NT2/D1 (cell line): Measurements from ENCODE around the gene GRIK2.

Source experiments
- DNase-seq: peaks from one replicate; pipeline ENCODE4 v3.0.0-alpha.2; 2011; ENCODE audit warnings: low read depth, low spot score
- H3K27me3 ChIP-seq: 2 replicates; pipeline ENCODE4 v1.6.0; 2011; ENCODE audit warnings: mild to moderate bottlenecking; ENCODE audit not compliant: insufficient read length, insufficient read depth
- H3K36me3 ChIP-seq: 2 replicates; pipeline ENCODE4 v1.6.1; 2011; ENCODE audit warnings: mild to moderate bottlenecking, low read length, mixed read lengths; ENCODE audit not compliant: insufficient read depth, insufficient read length
- H3K4me1 ChIP-seq: 2 replicates; pipeline ENCODE4 v1.5.1; 2011; ENCODE audit not compliant: insufficient read depth, insufficient read length
- H3K4me3 ChIP-seq: 2 replicates; pipeline ENCODE4 v1.5.1; 2011; ENCODE audit warnings: low read depth; ENCODE audit not compliant: insufficient read length
- H3K9ac ChIP-seq: 2 replicates; pipeline ENCODE4 v1.6.0; 2011; ENCODE audit warnings: low read depth; ENCODE audit not compliant: insufficient read length
- H3K9me3 ChIP-seq: 2 replicates; pipeline ENCODE4 v1.5.1; 2011; ENCODE audit warnings: mild to moderate bottlenecking, low read length; ENCODE audit not compliant: insufficient read depth
- SUZ12 ChIP-seq: IDR thresholded peaks from 2 replicates; pipeline ENCODE4 v1.6.1; 2011; ENCODE audit not compliant: insufficient read length, insufficient read depth; ENCODE audit errors: extremely low read depth
- YY1 ChIP-seq: IDR thresholded peaks from 2 replicates; pipeline ENCODE4 v1.6.1; 2011; ENCODE audit not compliant: insufficient read length, insufficient read depth
- ZNF274 ChIP-seq: IDR thresholded peaks from 2 replicates; pipeline ENCODE4 v1.6.1; 2011; ENCODE audit warnings: mild to moderate bottlenecking, low read depth, low read length

Gene GRIK2

GRCh38 chr6:101912311-101912710 lies 518.8 kb downstream of the GRIK2 start:
- no peak for DNase-seq
- TF ChIP-seq ZNF274 (no peak), YY1 (no peak), SUZ12 (no peak)
- no peaks in the 10 kb centered on the region for H3K9me3 ChIP-seq
- H3K36me3 ChIP-seq, result no peaks in the 10 kb centered on the region
- no peaks in the 10 kb centered on the region for H3K27me3 ChIP-seq
- no peak overlapping the region for H3K4me3 ChIP-seq
- H3K9ac ChIP-seq, result no peak overlapping the region
- H3K4me1 ChIP-seq, result no peaks in the 10 kb centered on the region

GRCh38 chr6:101918471-101918870 lies 525.0 kb downstream of the GRIK2 start:
- no peaks in the 10 kb centered on the region for H3K36me3 ChIP-seq
- H3K4me3 ChIP-seq, result no peak overlapping the region
- no peaks in the 10 kb centered on the region for H3K4me1 ChIP-seq
- no peaks in the 10 kb centered on the region for H3K9me3 ChIP-seq
- no peak for TF ChIP-seq SUZ12
- TF ChIP-seq ZNF274, result no peak
- TF ChIP-seq YY1, result no peak
- no peak overlapping the region for H3K9ac ChIP-seq
- H3K27me3 ChIP-seq, result no peaks in the 10 kb centered on the region
- no peak for DNase-seq

GRCh38 chr6:101921829-101922450 lies 528.4 kb downstream of the GRIK2 start:
- no peak for TF ChIP-seq YY1
- TF ChIP-seq SUZ12, result no peak
- TF ChIP-seq ZNF274, result no peak
- no peaks in the 10 kb centered on the region for H3K9me3 ChIP-seq
- H3K27me3 ChIP-seq, result no peaks in the 10 kb centered on the region
- no peaks in the 10 kb centered on the region for H3K4me1 ChIP-seq
- no peak overlapping the region for H3K9ac ChIP-seq
- no peak overlapping the region for H3K4me3 ChIP-seq
- no peaks in the 10 kb centered on the region for H3K36me3 ChIP-seq
- DNase-seq, result no peak

- Histone ChIP-seq H3K9ac (no peak overlapping the region), H3K4me3 (no peak overlapping the region), H3K36me3 (no peaks in the 10 kb centered on the region), H3K9me3 (no peaks in the 10 kb centered on the region), H3K4me1 (no peaks in the 10 kb centered on the region), H3K27me3 (no peaks in the 10 kb centered on the region)
- TF ChIP-seq ZNF274 (no peak), SUZ12 (no peak)
- no peak for DNase-seq
Measured at GRCh38 chr6:101926149-101926925, 532.8 kb downstream of the GRIK2 start.

GRCh38 chr6:101931766-101932165 lies 538.3 kb downstream of the GRIK2 start:
- no peak for TF ChIP-seq SUZ12
- no peak for TF ChIP-seq YY1
- no peak for TF ChIP-seq ZNF274
- Histone ChIP-seq H3K9ac (no peak overlapping the region), H3K36me3 (no peaks in the 10 kb centered on the region), H3K9me3 (no peaks in the 10 kb centered on the region), H3K4me3 (no peak overlapping the region), H3K4me1 (no peaks in the 10 kb centered on the region), H3K27me3 (no peaks in the 10 kb centered on the region)
- no peak for DNase-seq

- H3K27me3 ChIP-seq, result no peaks in the 10 kb centered on the region
- no peaks in the 10 kb centered on the region for H3K9me3 ChIP-seq
- DNase-seq, result no peak
- H3K36me3 ChIP-seq, result no peaks in the 10 kb centered on the region
- no peaks in the 10 kb centered on the region for H3K4me1 ChIP-seq
- no peak for TF ChIP-seq SUZ12
- no peak for TF ChIP-seq ZNF274
- no peak for TF ChIP-seq YY1
- H3K4me3 ChIP-seq, result no peak overlapping the region
- no peak overlapping the region for H3K9ac ChIP-seq
Measured at GRCh38 chr6:101932704-101933103, 539.2 kb downstream of the GRIK2 start.

GRCh38 chr6:101935732-101936131 lies 542.2 kb downstream of the GRIK2 start:
- no peak for TF ChIP-seq SUZ12
- no peak for TF ChIP-seq ZNF274
- TF ChIP-seq YY1, result no peak
- no peak for DNase-seq
- H3K27me3 ChIP-seq, result no peaks in the 10 kb centered on the region
- H3K9ac ChIP-seq, result no peak overlapping the region
- H3K36me3 ChIP-seq, result no peaks in the 10 kb centered on the region
- no peak overlapping the region for H3K4me3 ChIP-seq
- no peaks in the 10 kb centered on the region for H3K4me1 ChIP-seq
- no peaks in the 10 kb centered on the region for H3K9me3 ChIP-seq
